HG02763 (cell line): Measurements from ENCODE around the gene CDKN2B-AS1.

Experiments used
- ATAC-seq: cut with Tn5 transposase; IDR thresholded peaks from one replicate; pipeline ENCODE4 v1.9.1; 2021; ENCODE audit warnings: mild to moderate bottlenecking, moderate library complexity; ENCODE audit not compliant: unreplicated experiment

CDKN2B-AS1 gene

GRCh38 chr9:22078081-22078480, 83.5 kb downstream of the CDKN2B-AS1 start:
- ATAC-seq: no peak

GRCh38 chr9:22079873-22080341, 85.3 kb downstream of the CDKN2B-AS1 start:
- peak; percentile 75 for ATAC-seq

- ATAC-seq: no peak
These were observed 89.9 kb downstream of the CDKN2B-AS1 start for GRCh38 chr9:22084336-22085035.

- ATAC-seq: no peak
These were observed 93.6 kb downstream of the CDKN2B-AS1 start for GRCh38 chr9:22088053-22088716.

- ATAC-seq: no peak
These were observed 94.1 kb downstream of the CDKN2B-AS1 start for GRCh38 chr9:22088717-22089061.

GRCh38 chr9:22097707-22098106, 103.1 kb downstream of the CDKN2B-AS1 start:
- no peak for ATAC-seq

- no peak for ATAC-seq
These were observed 104.2 kb downstream of the CDKN2B-AS1 start for GRCh38 chr9:22098643-22099332.

GRCh38 chr9:22100626-22101025, 106.0 kb downstream of the CDKN2B-AS1 start:
- no peak for ATAC-seq

GRCh38 chr9:22102146-22103053, 107.8 kb downstream of the CDKN2B-AS1 start:
- ATAC-seq: no peak

GRCh38 chr9:22103685-22104575, 109.3 kb downstream of the CDKN2B-AS1 start:
- ATAC-seq: no peak

GRCh38 chr9:22105005-22105722, 110.6 kb downstream of the CDKN2B-AS1 start:
- ATAC-seq: peak; percentile 98

- ATAC-seq: no peak
These were observed 112.8 kb downstream of the CDKN2B-AS1 start for GRCh38 chr9:22107202-22108045.

GRCh38 chr9:22108581-22109370, 114.2 kb downstream of the CDKN2B-AS1 start:
- no peak for ATAC-seq

- ATAC-seq: no peak
These were observed 116.8 kb downstream of the CDKN2B-AS1 start for GRCh38 chr9:22111176-22111953.

- ATAC-seq: no peak
These were observed 117.3 kb downstream of the CDKN2B-AS1 start for GRCh38 chr9:22111954-22112247.

GRCh38 chr9:22112870-22113821, 118.6 kb downstream of the CDKN2B-AS1 start:
- ATAC-seq: no peak
